GM12878 (cell line): ENCODE data around the gene PSMA7. TPM values are rescaled to one million over a fixed set of nuclear protein-coding genes. Genes with fewer than 3 reads are reported as not detected.

Experiments used
- ATAC-seq: fragments of 200-7000 bp; cut with Tn5 transposase; 3 replicates; pipeline ENCODE4 v1.9.1; 2020; ENCODE audit warnings: mild to moderate bottlenecking, moderate library complexity
- BruUV-seq: library from RNA; stranded (reverse); fragments of 400-500 nt; replicated peaks from 2 replicates; lab custom pipeline; 2021; lab: Mats Ljungman, UMichigan
- CTCF ChIA-PET: fragments of 300-600 bp; sonication (Branson Sonifier 250); formaldehyde crosslinking; extraction: SDS; loops from one replicate; lab custom pipeline; 2021; ENCODE audit warnings: inconsistent platforms; lab: Yijun Ruan, JAX
- POLR2A ChIA-PET: fragments of 350-600 bp; formaldehyde crosslinking; extraction: SDS; loops from one replicate; lab custom pipeline; 2021; ENCODE audit warnings: inconsistent platforms; lab: Charles Lee
- RAD21 ChIA-PET: fragments of 300-600 bp; sonication (Branson Sonifier 250); formaldehyde crosslinking; loops from one replicate; lab custom pipeline; 2023; ENCODE audit warnings: antibody characterized with exemption; ENCODE audit not compliant: unreplicated experiment; lab: Charles Lee
- SMC1A ChIA-PET: fragments of 300-600 bp; sonication (Branson Sonifier 250); formaldehyde crosslinking; loops from one replicate; lab custom pipeline; 2023; ENCODE audit not compliant: unreplicated experiment, uncharacterized antibody; lab: Charles Lee
- DNase-seq: peaks from one replicate; pipeline ENCODE4 v3.0.0-alpha.2; 2011; ENCODE audit warnings: low read depth, low spot score
- FAIRE-seq: peaks from 3 replicates; lab custom pipeline; 2011; peaks lifted over from hg19 to GRCh38; lab: Jason Lieb, UNC
- H2AFZ ChIP-seq: 2 replicates; pipeline ENCODE4 v1.6.0; 2011; ENCODE audit warnings: low read depth, low read length, control low read depth; ENCODE audit not compliant: control insufficient read depth
- H3K27ac ChIP-seq: 2 replicates; pipeline ENCODE4 v1.5.1; 2011; ENCODE audit warnings: control low read depth; ENCODE audit not compliant: control insufficient read depth, insufficient read depth
- H3K27me3 ChIP-seq, 2 experiments: replicated peaks in 1 of 2; 2 replicates each; pipeline versions ENCODE4 v1.6.0 to v1.6.1; 2011; ENCODE audit warnings: low read length in 1 of 2; ENCODE audit not compliant: control insufficient read depth in 2 of 2, insufficient read depth in 2 of 2
- H3K36me3 ChIP-seq, 2 experiments: 2 replicates each; pipeline ENCODE4 v1.5.1; 2011; ENCODE audit warnings: low read length in 1 of 2; ENCODE audit not compliant: control insufficient read depth in 2 of 2, insufficient read depth in 2 of 2
- H3K4me1 ChIP-seq: 2 replicates; pipeline ENCODE4 v1.6.1; 2011; ENCODE audit warnings: mild to moderate bottlenecking, low read length, moderate library complexity, mixed read lengths; ENCODE audit not compliant: control insufficient read depth, insufficient read depth
- H3K4me2 ChIP-seq: 2 replicates; pipeline ENCODE4 v1.6.0; 2011; ENCODE audit warnings: control low read depth; ENCODE audit not compliant: control insufficient read depth, insufficient read depth
- H3K4me3 ChIP-seq: fragments of 200-600 bp; sonication (generic); 2 replicates; pipeline ENCODE4 v1.5.1; 2016
- H3K79me2 ChIP-seq: 2 replicates; pipeline ENCODE4 v1.6.0; 2011; ENCODE audit warnings: low read length; ENCODE audit not compliant: control insufficient read depth, insufficient read depth
- H3K9ac ChIP-seq: 2 replicates; pipeline ENCODE4 v1.8.0; 2011; ENCODE audit warnings: low read length, control low read depth, mixed read lengths; ENCODE audit not compliant: control insufficient read depth, insufficient read depth
- H3K9me3 ChIP-seq: replicated peaks from 3 replicates; pipeline ENCODE4 v1.5.1; 2011; ENCODE audit warnings: mild to moderate bottlenecking, low read length; ENCODE audit not compliant: control insufficient read depth, insufficient read depth
- H4K20me1 ChIP-seq: 2 replicates; pipeline ENCODE4 v1.6.0; 2011; ENCODE audit not compliant: control insufficient read depth, insufficient read depth
- CHD1 ChIP-seq: IDR thresholded peaks from 2 replicates; pipeline ENCODE4 v1.6.1; 2012; ENCODE audit warnings: low read depth, low read length, improper control_type of control experiment
- IKZF2 ChIP-seq, 2 experiments: fragments of 450-650 bp; IDR thresholded peaks; 2 replicates each; pipeline ENCODE4 v1.6.1; 2017; ENCODE audit warnings: mild to moderate bottlenecking in 2 of 2, moderate library complexity in 2 of 2
- MTA2 ChIP-seq: fragments of 450-650 bp; IDR thresholded peaks from 2 replicates; pipeline ENCODE4 v1.6.1; 2016; ENCODE audit warnings: low read depth, mild to moderate bottlenecking, moderate library complexity
- NR2C1 ChIP-seq: fragments of 450-650 bp; IDR thresholded peaks from 2 replicates; pipeline ENCODE4 v1.6.1; 2017; ENCODE audit warnings: antibody characterized with exemption, mild to moderate bottlenecking, moderate library complexity
- ZNF384 ChIP-seq: IDR thresholded peaks from 2 replicates; pipeline ENCODE4 v1.6.1; 2012; ENCODE audit warnings: low read depth, mild to moderate bottlenecking, low read length, improper control_type of control experiment, borderline replicate concordance
- WGBS: methylation state at CpG from one replicate; pipeline ENCODE4 v1.1.6; 2016; ENCODE audit warnings: low lambda C conversion rate; ENCODE audit not compliant: insufficient replicate concordance, insufficient coverage; ENCODE audit errors: missing lambda C conversion rate; 5-methylcytosine and 5-hydroxymethylcytosine counted together
- in situ Hi-C: fragments of 300-500 bp; cut with MboI; formaldehyde crosslinking; loops from 9 replicates; pipeline ENCODE4 v1.14.3; 2018; ENCODE audit warnings: mixed read lengths
- intact Hi-C: fragments of 100-400 bp; cut with micrococcal nuclease; formaldehyde crosslinking; loops from one replicate; pipeline ENCODE4 v1.14.2; 2022; ENCODE audit not compliant: unreplicated experiment
- polyA plus RNA-seq, 11 experiments: library from polyadenylated mRNA; depleted of rRNA in 4 of 11; unstranded in 6 of 11; stranded (reverse) in 5 of 11; fragments of >200 nt; fragmentation: Nextera tagmentation in 4 of 11; fragmentation: Illumina TruSeq in 1 of 11; extraction: Ambion mirVana in 4 of 11; extraction: Trizol in 1 of 11; gene quantifications; 1 replicate in 1 of 11; 2 replicates in 10 of 11; pipeline versions ENCODE4 v1.2.1 to v1.2.3, GENCODE V29; 2011 to 2016; ENCODE audit warnings: inconsistent platforms in 2 of 11, missing spikeins in 2 of 11, low read depth in 1 of 11
- total RNA-seq, 4 experiments: library from RNA; depleted of rRNA in 3 of 4; stranded (reverse); fragments of >200 nt in 3 of 4; fragmentation: Illumina TruSeq in 1 of 4; extraction: Trizol in 1 of 4; gene quantifications; 2 replicates each; pipeline versions ENCODE4 v1.2.1 to v1.2.3, GENCODE V29; 2013 to 2021

The PSMA7 gene
- total and polyA plus RNA-seq, 10 of the 15 experiments (the other 5 are each of a cell fraction or from before 2014, with no cell fraction given), result 216 to 857 (median 368) TPM

DNA sequence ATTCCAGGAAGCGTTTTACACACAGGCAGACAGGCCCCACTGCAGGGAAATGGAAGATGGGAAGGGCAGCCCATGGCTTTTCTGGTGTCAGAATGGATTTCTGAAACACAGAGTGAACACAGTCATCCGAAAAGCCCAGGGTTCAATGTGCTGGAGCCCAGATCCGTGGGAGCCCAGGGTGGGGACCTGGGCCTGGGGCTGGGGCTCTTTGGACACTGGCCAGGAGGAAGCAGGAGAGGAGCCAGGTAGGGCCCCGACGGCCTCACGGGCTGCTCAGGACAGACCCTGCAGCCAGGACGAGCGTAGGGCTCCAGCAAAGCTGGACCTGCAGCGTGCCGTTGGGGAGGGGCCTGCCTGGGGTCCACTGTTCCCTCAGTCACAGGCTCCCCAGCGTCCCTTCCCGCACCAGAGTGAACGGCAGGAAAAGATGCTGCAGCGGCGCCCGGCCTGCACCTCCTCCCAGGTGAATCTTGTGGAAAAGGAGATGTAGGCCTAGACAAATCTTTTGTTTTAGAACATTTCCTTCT lies 45.2 kb downstream of the PSMA7 start:
- Histone ChIP-seq H3K36me3 (no peaks in the 10 kb centered on the region), H3K4me1 (no peaks in the 10 kb centered on the region), H3K4me3 (no peak overlapping the region), H3K9ac (no peak overlapping the region)
- RAD21 ChIA-PET, result no interaction called here
- FAIRE-seq (no peak), ATAC-seq (no peak)
- in situ Hi-C loops, result loop anchor here (25.0 kb wide), 1 partner anchor 611 kb away; no protein-coding TSS in a partner anchor
- SMC1A ChIA-PET, result no interaction called here
- TF ChIP-seq IKZF2 (IDR thresholded peaks at IDR 0.05) (no peak), ZNF384 (no peak), CHD1 (no peak)
- TF ChIP-seq, all 136 proteins: peak for 0
- intact Hi-C loops, result no loop called here
- Histone ChIP-seq H3K9me3 (peaks cover 5% of the 10 kb centered on the region; the same call in 1 of the 3 replicates), H3K79me2 (no peaks in the 10 kb centered on the region), H2AFZ (no peak overlapping the region), H3K4me2 (no peak overlapping the region), H4K20me1 (no peaks in the 10 kb centered on the region), H3K27me3 (no peaks in the 10 kb centered on the region), H3K27ac (no peak overlapping the region)
- CTCF ChIA-PET, result no interaction called here
- BruUV-seq, result no TSS peak
- POLR2A ChIA-PET, result no interaction called here
- DNase-seq, result no peak
- WGBS, result 70% methylated on average over 15 of the region's 16 CpGs

DNA sequence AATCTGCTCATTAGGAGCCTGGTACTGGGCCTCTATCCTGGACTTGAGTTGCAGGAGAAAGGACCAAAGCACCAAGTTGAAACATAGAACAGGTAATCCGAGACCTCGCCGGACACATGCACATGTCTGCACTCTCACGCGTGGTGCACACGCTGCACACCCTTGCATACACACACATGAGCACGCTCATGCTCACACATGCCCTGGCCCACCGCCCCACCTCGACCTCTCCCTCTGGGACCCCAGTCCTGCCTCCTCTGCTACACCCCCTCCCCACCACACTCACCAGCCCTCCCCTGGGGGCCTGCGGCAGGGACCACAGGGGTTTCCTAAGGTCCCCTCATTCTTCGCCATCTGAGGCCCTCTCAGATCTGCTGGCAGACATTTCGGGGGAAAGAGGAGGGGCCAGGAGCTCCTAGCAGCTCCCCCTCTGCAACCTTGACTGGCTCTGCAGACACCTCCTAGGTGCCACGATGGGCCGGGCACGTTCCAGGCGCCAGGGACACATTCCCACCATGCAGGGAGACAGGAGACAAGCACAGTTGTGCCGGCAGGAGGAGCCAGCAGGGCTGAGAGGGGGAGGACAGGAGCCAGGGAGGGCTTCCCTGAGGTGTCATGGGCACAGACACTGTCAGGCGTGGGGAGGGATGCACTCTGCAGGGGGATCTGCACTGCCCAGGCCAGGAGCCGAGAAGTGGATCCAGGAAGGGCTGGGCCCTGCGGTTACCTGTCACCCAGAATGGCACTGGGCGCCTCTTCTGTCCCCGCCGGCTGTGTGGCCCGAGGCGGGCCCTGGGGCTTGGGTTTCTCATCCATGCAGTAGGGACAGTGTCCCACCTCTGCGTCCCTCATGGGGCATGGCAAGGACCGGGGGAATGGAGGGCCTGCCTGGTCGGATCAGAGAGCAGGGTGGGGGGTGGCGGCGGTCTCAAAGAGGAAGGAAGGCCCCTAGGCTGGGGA lies 46.5 kb downstream of the PSMA7 start:
- peaks cover 4% of the 10 kb centered on the region; the same call in 1 of the 3 replicates for H3K9me3 ChIP-seq
- ChIA-PET RAD21 (no interaction called here), CTCF (no interaction called here), POLR2A (no interaction called here), SMC1A (no interaction called here)
- intact Hi-C loops (no loop called here), in situ Hi-C loops (loop anchor here (25.0 kb wide), 1 partner anchor 609 kb away; no protein-coding TSS in a partner anchor)
- BruUV-seq, result no TSS peak
- H2AFZ ChIP-seq, result no peak overlapping the region
- H3K4me2 ChIP-seq, result no peak overlapping the region
- no peak overlapping the region for H3K27ac ChIP-seq
- FAIRE-seq (no peak), DNase-seq (no peak), ATAC-seq (no peak)
- no peaks in the 10 kb centered on the region for H4K20me1 ChIP-seq
- no peaks in the 10 kb centered on the region for H3K27me3 ChIP-seq
- no peak overlapping the region for H3K4me3 ChIP-seq
- no peak overlapping the region for H3K9ac ChIP-seq
- H3K79me2 ChIP-seq, result no peaks in the 10 kb centered on the region
- no peaks in the 10 kb centered on the region for H3K4me1 ChIP-seq
- no peaks in the 10 kb centered on the region for H3K36me3 ChIP-seq
- TF ChIP-seq MTA2 (no peak), NR2C1 (no peak)
- 46% methylated on average over 28 of the region's 30 CpGs for WGBS
